GM23338 (cell line): ENCODE measurements around the gene CTNNAL1. TPM values are rescaled to one million over a fixed set of nuclear protein-coding genes. Genes with fewer than 3 reads are reported as not detected.

ENCODE experiments used
- ATAC-seq: fragments of 200-7000 bp; cut with Tn5 transposase; 3 replicates; pipeline ENCODE4 v1.9.1; 2020
- DNase-seq: peaks from one replicate; pipeline ENCODE4 v3.0.0-alpha.2; 2015; ENCODE audit warnings: low spot score
- H2AFZ ChIP-seq: fragments of 200-600 bp; sonication (generic); 2 replicates; pipeline ENCODE4 v1.8.0; 2016; ENCODE audit warnings: antibody characterized with exemption, mild to moderate bottlenecking, moderate library complexity
- H3F3A ChIP-seq: fragments of 200-600 bp; sonication (generic); replicated peaks from 2 replicates; pipeline ENCODE4 v1.8.0; 2017; ENCODE audit warnings: antibody characterized with exemption, mixed run types, low read depth
- H3K27ac ChIP-seq: fragments of 200-600 bp; sonication (generic); 2 replicates; pipeline ENCODE4 v1.6.1; 2016; ENCODE audit warnings: low read depth
- H3K27me3 ChIP-seq: fragments of 200-600 bp; sonication (generic); 2 replicates; pipeline ENCODE4 v1.8.0; 2016; ENCODE audit warnings: mild to moderate bottlenecking, mixed run types, moderate library complexity; ENCODE audit not compliant: insufficient read depth
- H3K36me3 ChIP-seq: fragments of 200-600 bp; sonication (generic); 2 replicates; pipeline ENCODE4 v1.8.0; 2016; ENCODE audit warnings: mild to moderate bottlenecking; ENCODE audit not compliant: insufficient read depth
- H3K4me1 ChIP-seq: fragments of 200-600 bp; sonication (generic); 2 replicates; pipeline ENCODE4 v1.8.0; 2016; ENCODE audit warnings: mild to moderate bottlenecking, moderate library complexity; ENCODE audit not compliant: insufficient read depth
- H3K4me2 ChIP-seq: fragments of 200-600 bp; sonication (generic); 2 replicates; pipeline ENCODE4 v1.7.1; 2017; ENCODE audit warnings: mixed run types
- H3K4me3 ChIP-seq: fragments of 200-600 bp; sonication (generic); 2 replicates; pipeline ENCODE4 v1.6.1; 2016; ENCODE audit warnings: mixed run types
- H3K79me2 ChIP-seq: fragments of 200-600 bp; sonication (generic); replicated peaks from 2 replicates; pipeline ENCODE4 v1.8.0; 2017; ENCODE audit warnings: mild to moderate bottlenecking; ENCODE audit not compliant: insufficient read depth
- H3K9me2 ChIP-seq: fragments of 200-600 bp; sonication (generic); 2 replicates; pipeline ENCODE4 v1.8.0; 2017; ENCODE audit not compliant: insufficient read depth
- H4K20me1 ChIP-seq: fragments of 200-600 bp; sonication (generic); replicated peaks from 2 replicates; pipeline ENCODE4 v1.8.0; 2017; ENCODE audit warnings: mild to moderate bottlenecking; ENCODE audit not compliant: insufficient read depth
- H3K27ac Mint-ChIP-seq: 2 replicates; pipeline ENCODE4 v1.8.0; 2020; ENCODE audit warnings: inconsistent platforms, mild to moderate bottlenecking, moderate library complexity, mixed read lengths
- H3K27me3 Mint-ChIP-seq: 3 replicates; pipeline ENCODE4 v1.8.0; 2022; ENCODE audit warnings: low read depth, mild to moderate bottlenecking, moderate library complexity, mixed read lengths, inconsistent platforms; ENCODE audit not compliant: insufficient read depth, poor library complexity
- H3K36me3 Mint-ChIP-seq: 3 replicates; pipeline ENCODE4 v1.8.0; 2021; ENCODE audit warnings: low read depth, mild to moderate bottlenecking, inconsistent platforms, moderate library complexity, mixed read lengths
- H3K4me1 Mint-ChIP-seq: 3 replicates; pipeline ENCODE4 v1.8.0; 2020; ENCODE audit warnings: mild to moderate bottlenecking, inconsistent platforms, mixed read lengths
- H3K4me3 Mint-ChIP-seq: 3 replicates; pipeline ENCODE4 v1.8.0; 2021; ENCODE audit warnings: moderate library complexity, mild to moderate bottlenecking, inconsistent platforms, mixed read lengths
- H3K9me3 Mint-ChIP-seq: 3 replicates; pipeline ENCODE4 v1.8.0; 2020; ENCODE audit warnings: moderate library complexity, mild to moderate bottlenecking, inconsistent platforms, mixed read lengths
- CREB1 ChIP-seq: fragments of 250-450 bp; sonication (Bioruptor Pico); IDR thresholded peaks from 2 replicates; pipeline ENCODE4 v1.5.0; 2020; ENCODE audit warnings: low read depth, mild to moderate bottlenecking, moderate library complexity
- EZH2 ChIP-seq: fragments of 200-600 bp; sonication (generic); IDR thresholded peaks from one replicate; pipeline ENCODE4 v1.8.0; 2017; ENCODE audit warnings: antibody characterized with exemption, mild to moderate bottlenecking, low read depth; ENCODE audit not compliant: unreplicated experiment
- NANOG ChIP-seq: IDR thresholded peaks from 2 replicates; pipeline ENCODE4 v1.6.1; 2016; ENCODE audit warnings: antibody characterized with exemption, borderline replicate concordance
- POLR2AphosphoS5 ChIP-seq: IDR thresholded peaks from 2 replicates; pipeline ENCODE4 v1.6.1; 2016; ENCODE audit warnings: antibody characterized with exemption, low read depth
- ZNF114 ChIP-seq: fragments of 250-450 bp; sonication (Bioruptor Pico); IDR thresholded peaks from 2 replicates; pipeline ENCODE4 v1.5.0; 2020; ENCODE audit warnings: mild to moderate bottlenecking, moderate library complexity
- polyA plus RNA-seq: library from polyadenylated mRNA; unstranded; fragments of >200 nt; fragmentation: Nextera tagmentation; extraction: Ambion mirVana; gene quantifications from 2 replicates; pipeline ENCODE4 v1.2.1, GENCODE V29; 2016
- total RNA-seq: library from RNA; depleted of rRNA; stranded (reverse); fragments of >200 nt; shearing (Covaris generic); gene quantifications from 2 replicates; pipeline ENCODE4 v1.2.3, GENCODE V29; 2014
- TF ChIP-seq, protein P1 (sequence below): fragments of 250-450 bp; sonication (Bioruptor Pico); IDR thresholded peaks from 2 replicates; pipeline ENCODE4 v1.5.0; 2020; ENCODE audit warnings: mild to moderate bottlenecking, moderate library complexity
- TF ChIP-seq, protein P2 (sequence below): IDR thresholded peaks from one replicate; pipeline ENCODE4 v1.6.1; 2018; ENCODE audit warnings: antibody characterized with exemption; ENCODE audit not compliant: unreplicated experiment

CTNNAL1 gene
- total and polyA plus RNA-seq, 2 experiments from 2014 or later, result 63.0 to 211 TPM

DNA sequence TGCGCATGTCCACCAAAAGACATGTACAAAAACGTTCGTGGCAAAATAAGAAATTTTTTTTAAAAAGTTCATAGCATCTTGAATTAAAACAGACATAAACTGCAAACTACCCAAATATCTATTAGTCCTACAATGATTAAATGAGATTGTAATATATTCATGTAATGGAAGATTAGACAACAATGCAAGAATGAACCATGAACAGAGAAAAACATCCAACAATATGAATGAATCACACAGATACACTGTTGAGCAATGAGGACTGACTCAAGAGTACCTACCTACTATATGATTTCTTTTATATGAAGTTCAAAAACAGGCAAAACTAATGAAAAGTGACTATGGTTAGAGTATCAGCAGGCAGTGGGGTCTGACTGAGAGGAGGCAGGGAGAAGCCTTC lies 17.9 kb upstream of the CTNNAL1 start:
- peaks cover 3% of the 10 kb centered on the region for H3K27me3 Mint-ChIP-seq
- no peaks in the 10 kb centered on the region for H3K9me2 ChIP-seq
- ATAC-seq, result no peak
- H3K79me2 ChIP-seq, result peaks cover 17% of the 10 kb centered on the region
- no peak overlapping the region for H3K4me3 ChIP-seq
- DNase-seq, result no peak
- H3K36me3 Mint-ChIP-seq, result peaks cover 35% of the 10 kb centered on the region
- peaks cover 4% of the 10 kb centered on the region; the same call in 2 of the 3 replicates for H3K4me1 Mint-ChIP-seq
- no peak overlapping the region for H3K4me2 ChIP-seq
- H3K4me1 ChIP-seq, result no peaks in the 10 kb centered on the region
- no peaks in the 10 kb centered on the region for H3K9me3 Mint-ChIP-seq
- H3K4me3 Mint-ChIP-seq, result no peak overlapping the region
- no peak overlapping the region for H3K27ac Mint-ChIP-seq
- no peak overlapping the region for H3K27ac ChIP-seq
- H3K36me3 ChIP-seq, result peaks cover 24% of the 10 kb centered on the region; the same call in 1 of the 2 replicates
- no peak overlapping the region for H2AFZ ChIP-seq
- H3F3A ChIP-seq, result no peaks in the 10 kb centered on the region
- TF ChIP-seq EZH2 (no peak), ZNF114 (CRISPR knock-in tag) (no peak), NANOG (no peak), POLR2AphosphoS5 (no peak)
- H3K27me3 ChIP-seq, result no peaks in the 10 kb centered on the region
- 0 out of 2 replicates have a peak, but pooled peaks cover 10% of the 10 kb centered on the region for H4K20me1 ChIP-seq

DNA sequence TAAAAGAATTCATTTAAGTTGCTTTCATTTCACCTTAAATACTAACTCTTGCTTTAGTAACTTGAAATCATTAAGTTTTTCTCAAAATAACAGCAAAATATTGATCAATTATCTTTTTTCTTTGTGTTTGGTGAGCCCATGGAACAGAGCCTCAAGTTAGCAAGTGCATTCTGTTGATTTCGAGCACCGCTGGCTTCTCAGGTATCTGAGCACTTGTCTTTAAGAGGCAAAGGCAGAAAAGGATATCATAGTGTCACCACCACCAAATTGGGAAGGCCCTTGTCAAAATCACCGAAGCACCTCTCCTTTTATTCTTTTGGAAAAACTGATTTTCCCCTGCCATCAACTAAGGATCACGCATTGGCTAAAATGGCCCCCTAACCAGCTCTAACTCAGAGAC lies 17.1 kb upstream of the CTNNAL1 start:
- H3K4me3 Mint-ChIP-seq, result no peak overlapping the region
- Histone ChIP-seq H3K27me3 (no peaks in the 10 kb centered on the region), H2AFZ (no peak overlapping the region), H3K4me1 (no peaks in the 10 kb centered on the region), H4K20me1 (0 out of 2 replicates have a peak, but pooled peaks cover 10% of the 10 kb centered on the region), H3F3A (no peaks in the 10 kb centered on the region), H3K79me2 (peaks cover 17% of the 10 kb centered on the region), H3K4me2 (no peak overlapping the region), H3K9me2 (no peaks in the 10 kb centered on the region), H3K27ac (0 out of 2 replicates have a peak overlapping the region, but pooled peaks have one; percentile 7), H3K36me3 (peaks cover 19% of the 10 kb centered on the region; the same call in 1 of the 2 replicates), H3K4me3 (no peak overlapping the region)
- peaks cover 3% of the 10 kb centered on the region for H3K27me3 Mint-ChIP-seq
- H3K4me1 Mint-ChIP-seq, result peaks cover 4% of the 10 kb centered on the region; the same call in 2 of the 3 replicates
- peaks cover 28% of the 10 kb centered on the region for H3K36me3 Mint-ChIP-seq
- H3K27ac Mint-ChIP-seq, result peak overlapping the region; percentile 48; the same call in 1 of the 2 replicates
- ATAC-seq (no peak), DNase-seq (no peak)
- H3K9me3 Mint-ChIP-seq, result no peaks in the 10 kb centered on the region
- TF ChIP-seq, protein P1, sequence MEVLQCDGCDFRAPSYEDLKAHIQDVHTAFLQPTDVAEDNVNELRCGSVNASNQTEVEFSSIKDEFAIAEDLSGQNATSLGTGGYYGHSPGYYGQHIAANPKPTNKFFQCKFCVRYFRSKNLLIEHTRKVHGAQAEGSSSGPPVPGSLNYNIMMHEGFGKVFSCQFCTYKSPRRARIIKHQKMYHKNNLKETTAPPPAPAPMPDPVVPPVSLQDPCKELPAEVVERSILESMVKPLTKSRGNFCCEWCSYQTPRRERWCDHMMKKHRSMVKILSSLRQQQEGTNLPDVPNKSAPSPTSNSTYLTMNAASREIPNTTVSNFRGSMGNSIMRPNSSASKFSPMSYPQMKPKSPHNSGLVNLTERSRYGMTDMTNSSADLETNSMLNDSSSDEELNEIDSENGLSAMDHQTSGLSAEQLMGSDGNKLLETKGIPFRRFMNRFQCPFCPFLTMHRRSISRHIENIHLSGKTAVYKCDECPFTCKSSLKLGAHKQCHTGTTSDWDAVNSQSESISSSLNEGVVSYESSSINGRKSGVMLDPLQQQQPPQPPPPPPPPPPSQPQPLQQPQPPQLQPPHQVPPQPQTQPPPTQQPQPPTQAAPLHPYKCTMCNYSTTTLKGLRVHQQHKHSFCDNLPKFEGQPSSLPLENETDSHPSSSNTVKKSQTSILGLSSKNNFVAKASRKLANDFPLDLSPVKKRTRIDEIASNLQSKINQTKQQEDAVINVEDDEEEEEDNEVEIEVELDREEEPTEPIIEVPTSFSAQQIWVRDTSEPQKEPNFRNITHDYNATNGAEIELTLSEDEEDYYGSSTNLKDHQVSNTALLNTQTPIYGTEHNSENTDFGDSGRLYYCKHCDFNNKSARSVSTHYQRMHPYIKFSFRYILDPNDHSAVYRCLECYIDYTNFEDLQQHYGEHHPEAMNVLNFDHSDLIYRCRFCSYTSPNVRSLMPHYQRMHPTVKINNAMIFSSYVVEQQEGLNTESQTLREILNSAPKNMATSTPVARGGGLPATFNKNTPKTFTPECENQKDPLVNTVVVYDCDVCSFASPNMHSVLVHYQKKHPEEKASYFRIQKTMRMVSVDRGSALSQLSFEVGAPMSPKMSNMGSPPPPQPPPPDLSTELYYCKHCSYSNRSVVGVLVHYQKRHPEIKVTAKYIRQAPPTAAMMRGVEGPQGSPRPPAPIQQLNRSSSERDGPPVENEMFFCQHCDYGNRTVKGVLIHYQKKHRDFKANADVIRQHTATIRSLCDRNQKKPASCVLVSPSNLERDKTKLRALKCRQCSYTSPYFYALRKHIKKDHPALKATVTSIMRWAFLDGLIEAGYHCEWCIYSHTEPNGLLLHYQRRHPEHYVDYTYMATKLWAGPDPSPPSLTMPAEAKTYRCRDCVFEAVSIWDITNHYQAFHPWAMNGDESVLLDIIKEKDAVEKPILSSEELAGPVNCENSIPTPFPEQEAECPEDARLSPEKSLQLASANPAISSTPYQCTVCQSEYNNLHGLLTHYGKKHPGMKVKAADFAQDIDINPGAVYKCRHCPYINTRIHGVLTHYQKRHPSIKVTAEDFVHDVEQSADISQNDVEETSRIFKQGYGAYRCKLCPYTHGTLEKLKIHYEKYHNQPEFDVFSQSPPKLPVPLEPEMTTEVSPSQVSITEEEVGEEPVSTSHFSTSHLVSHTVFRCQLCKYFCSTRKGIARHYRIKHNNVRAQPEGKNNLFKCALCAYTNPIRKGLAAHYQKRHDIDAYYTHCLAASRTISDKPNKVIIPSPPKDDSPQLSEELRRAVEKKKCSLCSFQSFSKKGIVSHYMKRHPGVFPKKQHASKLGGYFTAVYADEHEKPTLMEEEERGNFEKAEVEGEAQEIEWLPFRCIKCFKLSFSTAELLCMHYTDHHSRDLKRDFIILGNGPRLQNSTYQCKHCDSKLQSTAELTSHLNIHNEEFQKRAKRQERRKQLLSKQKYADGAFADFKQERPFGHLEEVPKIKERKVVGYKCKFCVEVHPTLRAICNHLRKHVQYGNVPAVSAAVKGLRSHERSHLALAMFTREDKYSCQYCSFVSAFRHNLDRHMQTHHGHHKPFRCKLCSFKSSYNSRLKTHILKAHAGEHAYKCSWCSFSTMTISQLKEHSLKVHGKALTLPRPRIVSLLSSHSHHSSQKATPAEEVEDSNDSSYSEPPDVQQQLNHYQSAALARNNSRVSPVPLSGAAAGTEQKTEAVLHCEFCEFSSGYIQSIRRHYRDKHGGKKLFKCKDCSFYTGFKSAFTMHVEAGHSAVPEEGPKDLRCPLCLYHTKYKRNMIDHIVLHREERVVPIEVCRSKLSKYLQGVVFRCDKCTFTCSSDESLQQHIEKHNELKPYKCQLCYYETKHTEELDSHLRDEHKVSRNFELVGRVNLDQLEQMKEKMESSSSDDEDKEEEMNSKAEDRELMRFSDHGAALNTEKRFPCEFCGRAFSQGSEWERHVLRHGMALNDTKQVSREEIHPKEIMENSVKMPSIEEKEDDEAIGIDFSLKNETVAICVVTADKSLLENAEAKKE (CRISPR knock-in tag), result no peak
- TF ChIP-seq POLR2AphosphoS5, result no peak
- TF ChIP-seq CREB1 (CRISPR knock-in tag), result no peak
- TF ChIP-seq, protein P2, sequence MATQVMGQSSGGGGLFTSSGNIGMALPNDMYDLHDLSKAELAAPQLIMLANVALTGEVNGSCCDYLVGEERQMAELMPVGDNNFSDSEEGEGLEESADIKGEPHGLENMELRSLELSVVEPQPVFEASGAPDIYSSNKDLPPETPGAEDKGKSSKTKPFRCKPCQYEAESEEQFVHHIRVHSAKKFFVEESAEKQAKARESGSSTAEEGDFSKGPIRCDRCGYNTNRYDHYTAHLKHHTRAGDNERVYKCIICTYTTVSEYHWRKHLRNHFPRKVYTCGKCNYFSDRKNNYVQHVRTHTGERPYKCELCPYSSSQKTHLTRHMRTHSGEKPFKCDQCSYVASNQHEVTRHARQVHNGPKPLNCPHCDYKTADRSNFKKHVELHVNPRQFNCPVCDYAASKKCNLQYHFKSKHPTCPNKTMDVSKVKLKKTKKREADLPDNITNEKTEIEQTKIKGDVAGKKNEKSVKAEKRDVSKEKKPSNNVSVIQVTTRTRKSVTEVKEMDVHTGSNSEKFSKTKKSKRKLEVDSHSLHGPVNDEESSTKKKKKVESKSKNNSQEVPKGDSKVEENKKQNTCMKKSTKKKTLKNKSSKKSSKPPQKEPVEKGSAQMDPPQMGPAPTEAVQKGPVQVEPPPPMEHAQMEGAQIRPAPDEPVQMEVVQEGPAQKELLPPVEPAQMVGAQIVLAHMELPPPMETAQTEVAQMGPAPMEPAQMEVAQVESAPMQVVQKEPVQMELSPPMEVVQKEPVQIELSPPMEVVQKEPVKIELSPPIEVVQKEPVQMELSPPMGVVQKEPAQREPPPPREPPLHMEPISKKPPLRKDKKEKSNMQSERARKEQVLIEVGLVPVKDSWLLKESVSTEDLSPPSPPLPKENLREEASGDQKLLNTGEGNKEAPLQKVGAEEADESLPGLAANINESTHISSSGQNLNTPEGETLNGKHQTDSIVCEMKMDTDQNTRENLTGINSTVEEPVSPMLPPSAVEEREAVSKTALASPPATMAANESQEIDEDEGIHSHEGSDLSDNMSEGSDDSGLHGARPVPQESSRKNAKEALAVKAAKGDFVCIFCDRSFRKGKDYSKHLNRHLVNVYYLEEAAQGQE, result no peak
